OCI-LY3 (cell line): Measurements from ENCODE around the gene SPDYE1.
"Not testable (repeated sequence)": the region's sequence is repeated elsewhere in the genome, so short reads cannot be mapped to it uniquely, and the experiment has no call there.

Experiments
- H2AFZ ChIP-seq: fragments of 200-600, 300-600 bp; shearing (Covaris generic); 2 replicates; pipeline ENCODE4 v1.6.0; 2014; ENCODE audit warnings: antibody characterized with exemption, low read depth, low read length
- H3K27ac ChIP-seq: fragments of 200-600, 300-600 bp; sonication (generic); 2 replicates; pipeline ENCODE4 v1.5.1; 2014; ENCODE audit warnings: mild to moderate bottlenecking, low read length, moderate library complexity, mixed read lengths
- H3K27me3 ChIP-seq: fragments of 200-600, 300-600 bp; sonication (generic); 2 replicates; pipeline ENCODE4 v1.6.1; 2014; ENCODE audit warnings: low read depth, low read length, mixed read lengths
- H3K36me3 ChIP-seq: fragments of 200-600, 300-600 bp; sonication (generic); replicated peaks from 2 replicates; pipeline ENCODE3; 2014; ENCODE audit warnings: low read depth, low read length, mixed read lengths
- H3K4me1 ChIP-seq: fragments of 300-600, 200-600 bp; sonication (generic); 2 replicates; pipeline ENCODE4 v1.6.1; 2014; ENCODE audit warnings: low read length, mixed read lengths
- H3K4me2 ChIP-seq: fragments of 200-600, 300-600 bp; sonication (generic); 2 replicates; pipeline ENCODE4 v1.6.1; 2014; ENCODE audit warnings: low read length, mixed read lengths
- H3K4me3 ChIP-seq: fragments of 300-600, 200-600 bp; sonication (generic); 2 replicates; pipeline ENCODE4 v1.5.1; 2014; ENCODE audit warnings: antibody characterized with exemption, mild to moderate bottlenecking, low read length, moderate library complexity
- H3K79me2 ChIP-seq: fragments of 300-600, 200-600 bp; shearing (Covaris generic); 2 replicates; pipeline ENCODE4 v1.6.1; 2014; ENCODE audit warnings: mild to moderate bottlenecking, low read length, mixed read lengths
- H3K9ac ChIP-seq: fragments of 300-600, 200-600 bp; shearing (Covaris generic); 2 replicates; pipeline ENCODE4 v1.6.0; 2014; ENCODE audit warnings: mild to moderate bottlenecking, low read length, moderate library complexity
- H3K9me3 ChIP-seq: fragments of 200-600, 300-600 bp; shearing (Covaris generic); 2 replicates; pipeline ENCODE4 v1.6.1; 2014; ENCODE audit warnings: low read length, mixed read lengths; ENCODE audit not compliant: insufficient read depth
- H4K20me1 ChIP-seq: fragments of 200-600, 300-600 bp; sonication (generic); 2 replicates; pipeline ENCODE4 v1.6.1; 2016; ENCODE audit warnings: low read length, mixed read lengths; ENCODE audit not compliant: insufficient read depth
- CTCF ChIP-seq: fragments of 200-600, 300-600 bp; sonication (generic); IDR thresholded peaks from 2 replicates; pipeline ENCODE4 v1.5.1; 2014; ENCODE audit warnings: antibody characterized with exemption, low read length, low read depth

The SPDYE1 gene

GRCh38 chr7:44018857-44019807 lies 21.4 kb downstream of the SPDYE1 start:
- peak; percentile 55 for TF ChIP-seq CTCF
- not testable (repeated sequence) for H2AFZ ChIP-seq

GRCh38 chr7:44019825-44020224 lies 22.1 kb downstream of the SPDYE1 start:
- not testable (repeated sequence) for H3K4me3 ChIP-seq, H3K27ac ChIP-seq, H3K9me3 ChIP-seq, H3K27me3 ChIP-seq, H2AFZ ChIP-seq, H3K4me1 ChIP-seq, H4K20me1 ChIP-seq, H3K36me3 ChIP-seq, H3K9ac ChIP-seq
- Histone ChIP-seq H3K4me2 (peak overlapping the region; percentile 70; the same call in 1 of the 2 replicates), H3K79me2 (peaks cover 13% of the 10 kb centered on the region)

More at GRCh38 chr7:44018857-44019807, 21.4 kb downstream of the SPDYE1 start:
- not testable (repeated sequence) for H4K20me1 ChIP-seq, H3K4me1 ChIP-seq, H3K36me3 ChIP-seq, H3K27me3 ChIP-seq, H3K9me3 ChIP-seq
- H3K4me2 ChIP-seq = peak overlapping the region; percentile 70
- peak overlapping the region; percentile 90 for H3K4me3 ChIP-seq
- H3K9ac ChIP-seq = peak overlapping the region; percentile 82
- H3K27ac ChIP-seq = peak overlapping the region; percentile 62
- peaks cover 13% of the 10 kb centered on the region for H3K79me2 ChIP-seq

- not testable (repeated sequence) for H3K9me3 ChIP-seq, H3K4me2 ChIP-seq, H3K4me1 ChIP-seq, H3K36me3 ChIP-seq, H3K27ac ChIP-seq, H2AFZ ChIP-seq, H3K9ac ChIP-seq, H4K20me1 ChIP-seq, H3K4me3 ChIP-seq, H3K27me3 ChIP-seq
- H3K79me2 ChIP-seq = peaks cover 13% of the 10 kb centered on the region
Observed at GRCh38 chr7:44022069-44022468, 24.4 kb downstream of the SPDYE1 start.

- not testable (repeated sequence) for H3K4me2 ChIP-seq, H3K9me3 ChIP-seq, H4K20me1 ChIP-seq, H3K27me3 ChIP-seq, H3K27ac ChIP-seq, H3K4me1 ChIP-seq, H3K9ac ChIP-seq, H2AFZ ChIP-seq, H3K4me3 ChIP-seq, H3K79me2 ChIP-seq, H3K36me3 ChIP-seq
Observed at GRCh38 chr7:44022796-44023467, 25.2 kb downstream of the SPDYE1 start.

GRCh38 chr7:44029433-44029832 lies 31.7 kb downstream of the SPDYE1 start:
- H3K4me2 ChIP-seq, H3K9ac ChIP-seq, H3K27me3 ChIP-seq, H3K4me3 ChIP-seq, H3K79me2 ChIP-seq, H3K9me3 ChIP-seq, H3K27ac ChIP-seq, H2AFZ ChIP-seq, H3K36me3 ChIP-seq, H4K20me1 ChIP-seq, H3K4me1 ChIP-seq: not testable (repeated sequence)

- H3K9me3 ChIP-seq, H3K4me3 ChIP-seq, H2AFZ ChIP-seq, H3K9ac ChIP-seq, H3K4me1 ChIP-seq, H3K36me3 ChIP-seq, H3K79me2 ChIP-seq, H3K27ac ChIP-seq, H3K27me3 ChIP-seq, H3K4me2 ChIP-seq, H4K20me1 ChIP-seq: not testable (repeated sequence)
Observed at GRCh38 chr7:44030029-44030428, 32.3 kb downstream of the SPDYE1 start.

GRCh38 chr7:44031319-44031718 lies 33.6 kb downstream of the SPDYE1 start:
- H3K27me3 ChIP-seq, H3K79me2 ChIP-seq, H3K36me3 ChIP-seq, H3K4me1 ChIP-seq, H3K4me3 ChIP-seq, H4K20me1 ChIP-seq, H2AFZ ChIP-seq, H3K27ac ChIP-seq, H3K9me3 ChIP-seq, H3K9ac ChIP-seq, H3K4me2 ChIP-seq: not testable (repeated sequence)

- H3K4me3 ChIP-seq, H3K9me3 ChIP-seq, H3K27ac ChIP-seq, H3K36me3 ChIP-seq, H3K9ac ChIP-seq, H4K20me1 ChIP-seq, H3K4me1 ChIP-seq, H2AFZ ChIP-seq, H3K27me3 ChIP-seq, H3K4me2 ChIP-seq, H3K79me2 ChIP-seq: not testable (repeated sequence)
Observed at GRCh38 chr7:44032031-44032430, 34.3 kb downstream of the SPDYE1 start.
